GM06990 (cell line): ENCODE data around the gene MALAT1.
A peak's percentile ranks its signal among the peaks of the same experiment; 100 is the strongest.

Experiments
- DNase-seq: peaks from one replicate; pipeline ENCODE4 v3.0.0-alpha.2; 2011; ENCODE audit not compliant: insufficient read length; ENCODE audit errors: extremely low read depth
- H3K27me3 ChIP-seq: replicated peaks from 2 replicates; pipeline ENCODE4 v1.6.0; 2011; ENCODE audit warnings: low read length; ENCODE audit not compliant: control insufficient read depth, insufficient read depth
- H3K36me3 ChIP-seq: 2 replicates; pipeline ENCODE4 v1.5.1; 2011; ENCODE audit warnings: low read length; ENCODE audit not compliant: control insufficient read depth, insufficient read depth
- H3K4me3 ChIP-seq: replicated peaks from 2 replicates; pipeline ENCODE4 v1.5.1; 2011; ENCODE audit warnings: low read depth, mild to moderate bottlenecking, control low read depth, low read length
- TF ChIP-seq, protein P1 (sequence below): IDR thresholded peaks from 2 replicates; pipeline ENCODE4 v1.5.1; 2011; ENCODE audit warnings: low read length, control low read depth, mild to moderate bottlenecking, inconsistent platforms; ENCODE audit not compliant: insufficient read depth, poor library complexity, severe bottlenecking

Gene MALAT1

DNA sequence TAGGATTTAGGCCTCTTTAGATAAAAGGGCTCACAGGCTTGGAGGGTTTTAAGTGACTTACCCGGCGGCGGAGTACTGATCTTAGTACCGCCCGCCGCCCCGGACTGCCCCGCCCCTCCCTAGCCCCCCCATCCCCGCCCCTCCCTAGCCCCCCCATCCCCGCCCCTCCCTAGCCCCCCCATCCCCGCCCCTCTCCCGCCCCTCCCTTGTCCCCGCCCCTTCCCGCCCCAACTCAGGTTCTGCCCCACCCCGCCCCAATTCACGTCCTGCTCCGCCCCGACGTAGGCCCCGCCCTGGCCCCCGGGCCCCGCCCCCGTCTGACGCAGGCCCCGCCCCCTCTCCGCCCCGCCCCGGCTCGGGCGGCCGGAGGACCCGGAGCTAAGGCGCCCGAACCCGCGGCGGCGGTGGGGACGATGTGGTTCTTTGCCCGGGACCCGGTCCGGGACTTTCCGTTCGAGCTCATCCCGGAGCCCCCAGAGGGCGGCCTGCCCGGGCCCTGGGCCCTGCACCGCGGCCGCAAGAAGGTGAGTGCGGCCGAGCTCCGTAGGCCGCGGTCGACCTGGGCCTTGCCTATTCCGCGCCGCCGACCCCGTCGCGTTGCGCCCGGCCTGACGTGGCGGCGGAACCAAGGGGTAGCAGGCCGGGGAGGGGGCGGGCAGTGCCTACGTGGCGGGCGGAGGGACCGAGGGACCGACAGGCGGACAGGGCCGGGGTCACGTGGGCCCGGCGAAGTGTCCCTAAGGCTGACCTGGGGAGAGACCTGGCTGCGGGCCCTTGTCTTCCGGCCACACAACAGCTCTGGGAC lies 26.1 kb downstream of the MALAT1 start, which contains the start of gene SCYL1:
Gene SCYL1, plus strand, starts transcription at position 343 of the 805 bp plus-strand sequence. Its CDS starts 71 bp downstream, at position 414.
- Histone ChIP-seq H3K27me3 (no peaks in the 10 kb centered on the region), H3K4me3 (peak within 1 kb of the TSS; percentile 67), H3K36me3 (peaks cover 10% of the 10 kb centered on the region)
- TF ChIP-seq, protein P1, sequence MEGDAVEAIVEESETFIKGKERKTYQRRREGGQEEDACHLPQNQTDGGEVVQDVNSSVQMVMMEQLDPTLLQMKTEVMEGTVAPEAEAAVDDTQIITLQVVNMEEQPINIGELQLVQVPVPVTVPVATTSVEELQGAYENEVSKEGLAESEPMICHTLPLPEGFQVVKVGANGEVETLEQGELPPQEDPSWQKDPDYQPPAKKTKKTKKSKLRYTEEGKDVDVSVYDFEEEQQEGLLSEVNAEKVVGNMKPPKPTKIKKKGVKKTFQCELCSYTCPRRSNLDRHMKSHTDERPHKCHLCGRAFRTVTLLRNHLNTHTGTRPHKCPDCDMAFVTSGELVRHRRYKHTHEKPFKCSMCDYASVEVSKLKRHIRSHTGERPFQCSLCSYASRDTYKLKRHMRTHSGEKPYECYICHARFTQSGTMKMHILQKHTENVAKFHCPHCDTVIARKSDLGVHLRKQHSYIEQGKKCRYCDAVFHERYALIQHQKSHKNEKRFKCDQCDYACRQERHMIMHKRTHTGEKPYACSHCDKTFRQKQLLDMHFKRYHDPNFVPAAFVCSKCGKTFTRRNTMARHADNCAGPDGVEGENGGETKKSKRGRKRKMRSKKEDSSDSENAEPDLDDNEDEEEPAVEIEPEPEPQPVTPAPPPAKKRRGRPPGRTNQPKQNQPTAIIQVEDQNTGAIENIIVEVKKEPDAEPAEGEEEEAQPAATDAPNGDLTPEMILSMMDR = no peak
- DNase-seq = peak; percentile 74

DNA sequence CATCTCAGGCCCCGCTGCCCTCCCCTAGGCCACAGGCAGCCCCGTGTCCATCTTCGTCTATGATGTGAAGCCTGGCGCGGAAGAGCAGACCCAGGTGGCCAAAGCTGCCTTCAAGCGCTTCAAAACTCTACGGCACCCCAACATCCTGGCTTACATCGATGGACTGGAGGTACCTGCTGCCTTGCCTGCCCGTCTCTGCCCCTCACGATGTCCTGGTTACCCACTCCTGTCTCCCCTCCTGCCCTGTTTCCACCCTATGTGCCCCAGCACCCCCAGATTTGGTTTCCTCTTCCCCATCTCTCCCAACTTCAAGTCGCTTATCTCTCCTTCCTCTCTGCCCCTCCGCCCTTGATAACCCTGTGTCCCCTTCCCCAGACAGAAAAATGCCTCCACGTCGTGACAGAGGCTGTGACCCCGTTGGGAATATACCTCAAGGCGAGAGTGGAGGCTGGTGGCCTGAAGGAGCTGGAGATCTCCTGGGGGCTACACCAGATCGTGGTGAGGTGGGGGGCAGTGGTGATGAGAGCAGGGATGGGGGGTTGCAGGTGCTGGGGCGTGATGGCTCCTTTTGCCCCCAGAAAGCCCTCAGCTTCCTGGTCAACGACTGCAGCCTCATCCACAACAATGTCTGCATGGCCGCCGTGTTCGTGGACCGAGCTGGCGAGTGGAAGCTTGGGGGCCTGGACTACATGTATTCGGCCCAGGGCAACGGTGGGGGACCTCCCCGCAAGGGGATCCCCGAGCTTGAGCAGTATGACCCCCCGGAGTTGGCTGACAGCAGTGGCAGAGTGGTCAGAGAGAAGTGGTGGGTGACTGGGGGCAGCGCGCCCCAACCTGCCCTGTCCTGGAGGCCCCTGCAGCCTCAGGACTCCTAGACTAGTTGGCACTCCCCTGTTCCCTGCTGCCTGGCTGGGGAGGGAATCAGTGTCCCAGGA lies 27.0 kb downstream of the MALAT1 start:
- Histone ChIP-seq H3K36me3 (peaks cover 16% of the 10 kb centered on the region), H3K27me3 (no peaks in the 10 kb centered on the region), H3K4me3 (peak overlapping the region; percentile 67)
- no peak for DNase-seq
- TF ChIP-seq, protein P1 = no peak

- Histone ChIP-seq H3K36me3 (peaks cover 24% of the 10 kb centered on the region), H3K4me3 (no peak overlapping the region)
- TF ChIP-seq, protein P1 = no peak
Observed at GRCh38 chr11:65526744-65527143, 27.9 kb downstream of the MALAT1 start.

GRCh38 chr11:65528819-65529350 lies 30.0 kb downstream of the MALAT1 start:
- Histone ChIP-seq H3K36me3 (peaks cover 31% of the 10 kb centered on the region), H3K4me3 (no peak overlapping the region), H3K27me3 (no peaks in the 10 kb centered on the region)
- TF ChIP-seq, protein P1 = no peak
- DNase-seq = no peak

More at GRCh38 chr11:65526744-65527143, 27.9 kb downstream of the MALAT1 start:
- H3K27me3 ChIP-seq = no peaks in the 10 kb centered on the region
- DNase-seq = no peak

- peaks cover 31% of the 10 kb centered on the region for H3K36me3 ChIP-seq
- no peak for DNase-seq
- H3K27me3 ChIP-seq = no peaks in the 10 kb centered on the region
- TF ChIP-seq, protein P1 = no peak
- no peak overlapping the region for H3K4me3 ChIP-seq
Observed at GRCh38 chr11:65529475-65530156, 30.8 kb downstream of the MALAT1 start.
